H1 (cell line): ENCODE results near the gene FBN2.

Experiments used
- EZH2 ChIP-seq: fragments of 200-600 bp; sonication (generic); IDR thresholded peaks from 2 replicates; pipeline ENCODE4 v1.7.1; 2012; ENCODE audit warnings: low read depth, mild to moderate bottlenecking, moderate library complexity, low read length, inconsistent platforms; ENCODE audit not compliant: severe bottlenecking
- POLR2AphosphoS5 ChIP-seq: IDR thresholded peaks from 2 replicates; pipeline ENCODE4 v1.6.1; 2011; ENCODE audit warnings: low read depth, low read length
- SRF ChIP-seq: IDR thresholded peaks from 2 replicates; pipeline ENCODE4 v1.6.1; 2011; ENCODE audit warnings: mild to moderate bottlenecking, low read depth, low read length, moderate library complexity
- TAF1 ChIP-seq: IDR thresholded peaks from 2 replicates; pipeline ENCODE4 v1.6.1; 2011; ENCODE audit warnings: mild to moderate bottlenecking, low read depth, low read length
- TF ChIP-seq, protein P1 (sequence below): IDR thresholded peaks from 2 replicates; pipeline ENCODE4 v1.6.1; 2012; ENCODE audit warnings: low read length, inconsistent platforms
- TF ChIP-seq, protein P2 (sequence below), 3 experiments: IDR thresholded peaks; 1 replicate in 2 of 3; 2 replicates in 1 of 3; pipeline versions ENCODE4 v1.5.1 to v1.6.1; 2011; ENCODE audit warnings: low read length in 3 of 3, mild to moderate bottlenecking in 3 of 3, inconsistent platforms in 2 of 3, low read depth in 1 of 3, moderate library complexity in 1 of 3; ENCODE audit not compliant: insufficient read depth in 1 of 3; ENCODE audit errors: control extremely low read depth in 1 of 3

DNA sequence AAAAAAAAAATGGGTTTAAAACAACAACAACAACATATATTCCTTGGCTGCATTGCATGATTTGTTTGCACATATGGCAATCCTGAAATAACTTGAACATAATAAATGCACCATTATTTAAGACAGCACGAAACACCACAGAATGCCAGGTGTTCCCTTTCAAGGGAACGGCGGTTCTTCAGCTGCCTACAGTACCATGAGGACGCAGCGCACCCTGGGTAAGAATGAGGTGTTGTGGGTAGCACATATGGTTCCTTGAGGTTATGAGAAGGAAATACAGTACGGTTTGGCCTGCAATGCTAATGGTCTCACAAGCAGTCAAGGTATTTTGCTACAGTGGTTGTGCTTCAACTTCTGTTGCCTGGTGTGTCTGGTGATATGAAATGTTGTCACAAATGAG lies 279.7 kb downstream of the FBN2 start:
- TF ChIP-seq SRF (no peak), POLR2AphosphoS5 (no peak), TAF1 (no peak), EZH2 (no peak)
- TF ChIP-seq, protein P1, sequence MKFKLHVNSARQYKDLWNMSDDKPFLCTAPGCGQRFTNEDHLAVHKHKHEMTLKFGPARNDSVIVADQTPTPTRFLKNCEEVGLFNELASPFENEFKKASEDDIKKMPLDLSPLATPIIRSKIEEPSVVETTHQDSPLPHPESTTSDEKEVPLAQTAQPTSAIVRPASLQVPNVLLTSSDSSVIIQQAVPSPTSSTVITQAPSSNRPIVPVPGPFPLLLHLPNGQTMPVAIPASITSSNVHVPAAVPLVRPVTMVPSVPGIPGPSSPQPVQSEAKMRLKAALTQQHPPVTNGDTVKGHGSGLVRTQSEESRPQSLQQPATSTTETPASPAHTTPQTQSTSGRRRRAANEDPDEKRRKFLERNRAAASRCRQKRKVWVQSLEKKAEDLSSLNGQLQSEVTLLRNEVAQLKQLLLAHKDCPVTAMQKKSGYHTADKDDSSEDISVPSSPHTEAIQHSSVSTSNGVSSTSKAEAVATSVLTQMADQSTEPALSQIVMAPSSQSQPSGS = no peak
- TF ChIP-seq, protein P2, sequence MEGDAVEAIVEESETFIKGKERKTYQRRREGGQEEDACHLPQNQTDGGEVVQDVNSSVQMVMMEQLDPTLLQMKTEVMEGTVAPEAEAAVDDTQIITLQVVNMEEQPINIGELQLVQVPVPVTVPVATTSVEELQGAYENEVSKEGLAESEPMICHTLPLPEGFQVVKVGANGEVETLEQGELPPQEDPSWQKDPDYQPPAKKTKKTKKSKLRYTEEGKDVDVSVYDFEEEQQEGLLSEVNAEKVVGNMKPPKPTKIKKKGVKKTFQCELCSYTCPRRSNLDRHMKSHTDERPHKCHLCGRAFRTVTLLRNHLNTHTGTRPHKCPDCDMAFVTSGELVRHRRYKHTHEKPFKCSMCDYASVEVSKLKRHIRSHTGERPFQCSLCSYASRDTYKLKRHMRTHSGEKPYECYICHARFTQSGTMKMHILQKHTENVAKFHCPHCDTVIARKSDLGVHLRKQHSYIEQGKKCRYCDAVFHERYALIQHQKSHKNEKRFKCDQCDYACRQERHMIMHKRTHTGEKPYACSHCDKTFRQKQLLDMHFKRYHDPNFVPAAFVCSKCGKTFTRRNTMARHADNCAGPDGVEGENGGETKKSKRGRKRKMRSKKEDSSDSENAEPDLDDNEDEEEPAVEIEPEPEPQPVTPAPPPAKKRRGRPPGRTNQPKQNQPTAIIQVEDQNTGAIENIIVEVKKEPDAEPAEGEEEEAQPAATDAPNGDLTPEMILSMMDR (IDR thresholded peaks at IDR 0.05; ENCODE audit: control extremely low read depth in 1 of 3, insufficient read depth in 1 of 3, low read depth in 1 of 3, low read length in 3 of 3) = no peak
